H1 (cell line): ENCODE results near the gene BAD. TPM values are rescaled to one million over a fixed set of nuclear protein-coding genes. Genes with fewer than 3 reads are reported as not detected.

Source experiments
- KDM1A ChIP-seq: fragments of 200-600, 300-600 bp; sonication (generic); IDR thresholded peaks from 2 replicates; pipeline ENCODE4 v1.7.1; 2016; ENCODE audit warnings: mild to moderate bottlenecking, low read length, borderline replicate concordance
- NRF1 ChIP-seq: IDR thresholded peaks from 2 replicates; pipeline ENCODE4 v1.6.1; 2011; ENCODE audit warnings: mild to moderate bottlenecking, low read depth, low read length, improper control_type of control experiment
- polyA plus RNA-seq, 7 experiments: library from polyadenylated mRNA; depleted of rRNA in 3 of 7; stranded (reverse) in 5 of 7; unstranded in 2 of 7; fragments of >200 nt in 5 of 7; fragments of 200-250 nt in 2 of 7; gene quantifications; 1 replicate in 5 of 7; 2 replicates in 1 of 7; 4 replicates in 1 of 7; pipeline versions ENCODE4 v1.2.1 to v1.2.3, GENCODE V29; 2011 to 2013; ENCODE audit warnings: missing spikeins in 2 of 7, mixed read lengths in 2 of 7
- total RNA-seq: library from RNA; stranded (reverse); fragmentation: NEBNext Ultra II Directional; extraction: Animal tissue kit (Norgen Biotek cat#: 25700); gene quantifications from 2 replicates; pipeline ENCODE4 v1.2.1, GENCODE V29; 2021
- TF ChIP-seq, protein P1 (sequence below): IDR thresholded peaks from 2 replicates; pipeline ENCODE4 v1.6.1; 2012; ENCODE audit warnings: low read length, inconsistent platforms

Gene BAD
- total and polyA plus RNA-seq, 2 of the 8 experiments (the other 6 are each of a cell fraction or from before 2014, with no cell fraction given), result 23.1 to 33.7 TPM

DNA sequence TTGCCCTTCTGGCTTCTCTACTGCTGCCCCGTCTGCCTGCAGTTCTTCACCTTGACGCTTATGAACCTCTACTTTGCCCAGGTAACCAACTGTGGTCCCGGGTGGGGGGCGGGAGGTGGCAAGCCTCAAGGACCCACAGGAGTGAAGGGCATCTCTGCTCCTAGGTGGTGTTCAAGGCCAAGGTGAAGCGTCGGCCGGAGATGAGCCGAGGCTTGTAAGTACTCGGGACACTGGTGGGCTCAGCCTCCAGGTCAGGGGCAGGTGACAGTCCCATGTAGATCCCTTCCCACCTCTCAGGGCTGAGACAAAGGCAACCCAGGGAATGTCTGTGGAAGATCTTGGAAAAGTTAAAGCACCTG lies 2.3 kb upstream of the BAD start (continued):
- TF ChIP-seq, protein P1, sequence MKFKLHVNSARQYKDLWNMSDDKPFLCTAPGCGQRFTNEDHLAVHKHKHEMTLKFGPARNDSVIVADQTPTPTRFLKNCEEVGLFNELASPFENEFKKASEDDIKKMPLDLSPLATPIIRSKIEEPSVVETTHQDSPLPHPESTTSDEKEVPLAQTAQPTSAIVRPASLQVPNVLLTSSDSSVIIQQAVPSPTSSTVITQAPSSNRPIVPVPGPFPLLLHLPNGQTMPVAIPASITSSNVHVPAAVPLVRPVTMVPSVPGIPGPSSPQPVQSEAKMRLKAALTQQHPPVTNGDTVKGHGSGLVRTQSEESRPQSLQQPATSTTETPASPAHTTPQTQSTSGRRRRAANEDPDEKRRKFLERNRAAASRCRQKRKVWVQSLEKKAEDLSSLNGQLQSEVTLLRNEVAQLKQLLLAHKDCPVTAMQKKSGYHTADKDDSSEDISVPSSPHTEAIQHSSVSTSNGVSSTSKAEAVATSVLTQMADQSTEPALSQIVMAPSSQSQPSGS, result no peak
- TF ChIP-seq NRF1 (no peak), KDM1A (no peak)
